GM12878 (cell line): ENCODE data around the gene ZNF331. TPM values are rescaled to one million over a fixed set of nuclear protein-coding genes. Genes with fewer than 3 reads are reported as not detected.

ENCODE experiments used
- ATAC-seq: fragments of 200-7000 bp; cut with Tn5 transposase; 3 replicates; pipeline ENCODE4 v1.9.1; 2020; ENCODE audit warnings: mild to moderate bottlenecking, moderate library complexity
- BruUV-seq: library from RNA; stranded (reverse); fragments of 400-500 nt; replicated peaks from 2 replicates; lab custom pipeline; 2021; lab: Mats Ljungman, UMichigan
- CTCF ChIA-PET: fragments of 300-600 bp; sonication (Branson Sonifier 250); formaldehyde crosslinking; extraction: SDS; loops from one replicate; lab custom pipeline; 2021; ENCODE audit warnings: inconsistent platforms; lab: Yijun Ruan, JAX
- POLR2A ChIA-PET: fragments of 350-600 bp; formaldehyde crosslinking; extraction: SDS; loops from one replicate; lab custom pipeline; 2021; ENCODE audit warnings: inconsistent platforms; lab: Charles Lee
- RAD21 ChIA-PET: fragments of 300-600 bp; sonication (Branson Sonifier 250); formaldehyde crosslinking; loops from one replicate; lab custom pipeline; 2023; ENCODE audit warnings: antibody characterized with exemption; ENCODE audit not compliant: unreplicated experiment; lab: Charles Lee
- SMC1A ChIA-PET: fragments of 300-600 bp; sonication (Branson Sonifier 250); formaldehyde crosslinking; loops from one replicate; lab custom pipeline; 2023; ENCODE audit not compliant: unreplicated experiment, uncharacterized antibody; lab: Charles Lee
- DNase-seq: peaks from one replicate; pipeline ENCODE4 v3.0.0-alpha.2; 2011; ENCODE audit warnings: low read depth, low spot score
- FAIRE-seq: peaks from 3 replicates; lab custom pipeline; 2011; peaks lifted over from hg19 to GRCh38; lab: Jason Lieb, UNC
- H2AFZ ChIP-seq: 2 replicates; pipeline ENCODE4 v1.6.0; 2011; ENCODE audit warnings: low read depth, low read length, control low read depth; ENCODE audit not compliant: control insufficient read depth
- H3K27ac ChIP-seq: 2 replicates; pipeline ENCODE4 v1.5.1; 2011; ENCODE audit warnings: control low read depth; ENCODE audit not compliant: control insufficient read depth, insufficient read depth
- H3K27me3 ChIP-seq, 2 experiments: replicated peaks in 1 of 2; 2 replicates each; pipeline versions ENCODE4 v1.6.0 to v1.6.1; 2011; ENCODE audit warnings: low read length in 1 of 2; ENCODE audit not compliant: control insufficient read depth in 2 of 2, insufficient read depth in 2 of 2
- H3K36me3 ChIP-seq, 2 experiments: 2 replicates each; pipeline ENCODE4 v1.5.1; 2011; ENCODE audit warnings: low read length in 1 of 2; ENCODE audit not compliant: control insufficient read depth in 2 of 2, insufficient read depth in 2 of 2
- H3K4me1 ChIP-seq: 2 replicates; pipeline ENCODE4 v1.6.1; 2011; ENCODE audit warnings: mild to moderate bottlenecking, low read length, moderate library complexity, mixed read lengths; ENCODE audit not compliant: control insufficient read depth, insufficient read depth
- H3K4me2 ChIP-seq: 2 replicates; pipeline ENCODE4 v1.6.0; 2011; ENCODE audit warnings: control low read depth; ENCODE audit not compliant: control insufficient read depth, insufficient read depth
- H3K4me3 ChIP-seq: fragments of 200-600 bp; sonication (generic); 2 replicates; pipeline ENCODE4 v1.5.1; 2016
- H3K79me2 ChIP-seq: 2 replicates; pipeline ENCODE4 v1.6.0; 2011; ENCODE audit warnings: low read length; ENCODE audit not compliant: control insufficient read depth, insufficient read depth
- H3K9ac ChIP-seq: 2 replicates; pipeline ENCODE4 v1.8.0; 2011; ENCODE audit warnings: low read length, control low read depth, mixed read lengths; ENCODE audit not compliant: control insufficient read depth, insufficient read depth
- H3K9me3 ChIP-seq: replicated peaks from 3 replicates; pipeline ENCODE4 v1.5.1; 2011; ENCODE audit warnings: mild to moderate bottlenecking, low read length; ENCODE audit not compliant: control insufficient read depth, insufficient read depth
- H4K20me1 ChIP-seq: 2 replicates; pipeline ENCODE4 v1.6.0; 2011; ENCODE audit not compliant: control insufficient read depth, insufficient read depth
- CHD1 ChIP-seq: IDR thresholded peaks from 2 replicates; pipeline ENCODE4 v1.6.1; 2012; ENCODE audit warnings: low read depth, low read length, improper control_type of control experiment
- IRF5 ChIP-seq: fragments of 450-650 bp; IDR thresholded peaks from 2 replicates; pipeline ENCODE4 v1.6.1; 2017; ENCODE audit warnings: borderline replicate concordance
- MLLT1 ChIP-seq: fragments of 450-650 bp; IDR thresholded peaks from 2 replicates; pipeline ENCODE4 v1.6.1; 2016; ENCODE audit warnings: mild to moderate bottlenecking
- SUPT20H ChIP-seq: IDR thresholded peaks from 2 replicates; pipeline ENCODE4 v1.6.1; 2011; ENCODE audit warnings: low read depth, mild to moderate bottlenecking, low read length, moderate library complexity, borderline replicate concordance; ENCODE audit not compliant: control insufficient read depth
- ZNF274 ChIP-seq: IDR thresholded peaks from one replicate; pipeline ENCODE4 v1.8.0; 2011; ENCODE audit not compliant: insufficient read length, insufficient read depth
- ZNF384 ChIP-seq: IDR thresholded peaks from 2 replicates; pipeline ENCODE4 v1.6.1; 2012; ENCODE audit warnings: low read depth, mild to moderate bottlenecking, low read length, improper control_type of control experiment, borderline replicate concordance
- WGBS: methylation state at CpG from one replicate; pipeline ENCODE4 v1.1.6; 2016; ENCODE audit warnings: low lambda C conversion rate; ENCODE audit not compliant: insufficient replicate concordance, insufficient coverage; ENCODE audit errors: missing lambda C conversion rate; 5-methylcytosine and 5-hydroxymethylcytosine counted together
- in situ Hi-C: fragments of 300-500 bp; cut with MboI; formaldehyde crosslinking; loops from 9 replicates; pipeline ENCODE4 v1.14.3; 2018; ENCODE audit warnings: mixed read lengths
- intact Hi-C: fragments of 100-400 bp; cut with micrococcal nuclease; formaldehyde crosslinking; loops from one replicate; pipeline ENCODE4 v1.14.2; 2022; ENCODE audit not compliant: unreplicated experiment
- polyA plus RNA-seq, 11 experiments: library from polyadenylated mRNA; depleted of rRNA in 4 of 11; unstranded in 6 of 11; stranded (reverse) in 5 of 11; fragments of >200 nt; fragmentation: Nextera tagmentation in 4 of 11; fragmentation: Illumina TruSeq in 1 of 11; extraction: Ambion mirVana in 4 of 11; extraction: Trizol in 1 of 11; gene quantifications; 1 replicate in 1 of 11; 2 replicates in 10 of 11; pipeline versions ENCODE4 v1.2.1 to v1.2.3, GENCODE V29; 2011 to 2016; ENCODE audit warnings: inconsistent platforms in 2 of 11, missing spikeins in 2 of 11, low read depth in 1 of 11
- total RNA-seq, 4 experiments: library from RNA; depleted of rRNA in 3 of 4; stranded (reverse); fragments of >200 nt in 3 of 4; fragmentation: Illumina TruSeq in 1 of 4; extraction: Trizol in 1 of 4; gene quantifications; 2 replicates each; pipeline versions ENCODE4 v1.2.1 to v1.2.3, GENCODE V29; 2013 to 2021
- TF ChIP-seq, protein P1 (sequence below): fragments of 450-650 bp; IDR thresholded peaks from 2 replicates; pipeline ENCODE4 v1.6.1; 2017; ENCODE audit warnings: mild to moderate bottlenecking
- TF ChIP-seq, protein P2 (sequence below): IDR thresholded peaks from 2 replicates; pipeline ENCODE4 v1.6.1; 2012; ENCODE audit warnings: low read depth, low read length, improper control_type of control experiment

ZNF331 gene
- total and polyA plus RNA-seq, 10 of the 15 experiments (the other 5 are each of a cell fraction or from before 2014, with no cell fraction given), result 2.6 to 11.5 (median 5.3) TPM

GRCh38 chr19:53576941-53577653 lies 39.2 kb downstream of the ZNF331 start:
- H3K4me1 ChIP-seq, result no peaks in the 10 kb centered on the region
- H3K9ac ChIP-seq, result no peak overlapping the region
- H3K79me2 ChIP-seq, result no peaks in the 10 kb centered on the region
- no peaks in the 10 kb centered on the region for H4K20me1 ChIP-seq
- H3K4me3 ChIP-seq, result no peak overlapping the region
- FAIRE-seq, result no peak
- peaks cover 25% of the 10 kb centered on the region for H3K9me3 ChIP-seq
- no peak overlapping the region for H3K27ac ChIP-seq
- no peak for DNase-seq
- SMC1A ChIA-PET, result no interaction called here
- no peak for TF ChIP-seq CHD1
- TF ChIP-seq ZNF274, result peak; percentile 72
- in situ Hi-C loops, result no loop called here
- CTCF ChIA-PET, result no interaction called here
- RAD21 ChIA-PET, result no interaction called here
- peaks cover 5 to 9% of the 10 kb centered on the region in 2 experiments; a peak in 3 of 4 replicates for H3K36me3 ChIP-seq
- no peaks in the 10 kb centered on the region for H3K27me3 ChIP-seq
- H3K4me2 ChIP-seq, result no peak overlapping the region
- BruUV-seq, result TSS peak; percentile 58
- ATAC-seq, result no peak
- WGBS, result 76% methylated on average over 20 of the region's 20 CpGs
- POLR2A ChIA-PET, result no interaction called here
- no peak overlapping the region for H2AFZ ChIP-seq
- intact Hi-C loops, result no loop called here

DNA sequence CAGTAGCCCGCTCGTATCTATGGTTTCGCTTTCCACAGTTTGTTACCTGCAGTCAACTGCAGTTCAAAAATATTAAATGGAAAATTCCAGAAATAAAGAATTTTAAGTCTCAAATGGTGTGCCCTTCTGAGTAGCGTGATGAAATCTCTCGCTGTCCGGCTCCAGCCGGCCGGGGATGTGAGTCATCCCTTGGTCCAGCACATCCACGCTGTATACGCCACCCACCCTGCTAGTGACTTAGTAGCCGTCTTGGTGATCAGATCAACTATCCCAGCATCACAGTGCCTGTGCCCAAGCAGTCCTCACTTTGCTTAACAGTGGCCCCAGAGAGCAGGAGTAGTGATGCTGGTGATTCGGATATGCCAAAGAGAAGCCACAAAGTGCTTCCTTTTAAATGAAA lies 40.0 kb downstream of the ZNF331 start:
- Histone ChIP-seq H3K9ac (no peak overlapping the region), H3K4me1 (no peaks in the 10 kb centered on the region), H3K27ac (no peak overlapping the region), H3K27me3 (no peaks in the 10 kb centered on the region), H3K4me3 (no peak overlapping the region), H3K4me2 (no peak overlapping the region), H4K20me1 (no peaks in the 10 kb centered on the region), H2AFZ (no peak overlapping the region), H3K36me3 (peaks cover 5 to 9% of the 10 kb centered on the region in 2 experiments; a peak in 3 of 4 replicates), H3K9me3 (peaks cover 25% of the 10 kb centered on the region), H3K79me2 (no peaks in the 10 kb centered on the region)
- CTCF ChIA-PET, result no interaction called here
- RAD21 ChIA-PET, result no interaction called here
- SMC1A ChIA-PET, result no interaction called here
- no TSS peak for BruUV-seq
- 85% methylated on average over 12 of the region's 12 CpGs for WGBS
- DNase-seq (no peak), FAIRE-seq (no peak), ATAC-seq (no peak)
- POLR2A ChIA-PET, result no interaction called here
- intact Hi-C loops (no loop called here), in situ Hi-C loops (no loop called here)
- TF ChIP-seq ZNF384 (no peak), SUPT20H (no peak), MLLT1 (no peak), IRF5 (no peak)
- TF ChIP-seq, protein P1, sequence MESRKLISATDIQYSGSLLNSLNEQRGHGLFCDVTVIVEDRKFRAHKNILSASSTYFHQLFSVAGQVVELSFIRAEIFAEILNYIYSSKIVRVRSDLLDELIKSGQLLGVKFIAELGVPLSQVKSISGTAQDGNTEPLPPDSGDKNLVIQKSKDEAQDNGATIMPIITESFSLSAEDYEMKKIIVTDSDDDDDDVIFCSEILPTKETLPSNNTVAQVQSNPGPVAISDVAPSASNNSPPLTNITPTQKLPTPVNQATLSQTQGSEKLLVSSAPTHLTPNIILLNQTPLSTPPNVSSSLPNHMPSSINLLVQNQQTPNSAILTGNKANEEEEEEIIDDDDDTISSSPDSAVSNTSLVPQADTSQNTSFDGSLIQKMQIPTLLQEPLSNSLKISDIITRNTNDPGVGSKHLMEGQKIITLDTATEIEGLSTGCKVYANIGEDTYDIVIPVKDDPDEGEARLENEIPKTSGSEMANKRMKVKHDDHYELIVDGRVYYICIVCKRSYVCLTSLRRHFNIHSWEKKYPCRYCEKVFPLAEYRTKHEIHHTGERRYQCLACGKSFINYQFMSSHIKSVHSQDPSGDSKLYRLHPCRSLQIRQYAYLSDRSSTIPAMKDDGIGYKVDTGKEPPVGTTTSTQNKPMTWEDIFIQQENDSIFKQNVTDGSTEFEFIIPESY, result no peak
- TF ChIP-seq, protein P2, sequence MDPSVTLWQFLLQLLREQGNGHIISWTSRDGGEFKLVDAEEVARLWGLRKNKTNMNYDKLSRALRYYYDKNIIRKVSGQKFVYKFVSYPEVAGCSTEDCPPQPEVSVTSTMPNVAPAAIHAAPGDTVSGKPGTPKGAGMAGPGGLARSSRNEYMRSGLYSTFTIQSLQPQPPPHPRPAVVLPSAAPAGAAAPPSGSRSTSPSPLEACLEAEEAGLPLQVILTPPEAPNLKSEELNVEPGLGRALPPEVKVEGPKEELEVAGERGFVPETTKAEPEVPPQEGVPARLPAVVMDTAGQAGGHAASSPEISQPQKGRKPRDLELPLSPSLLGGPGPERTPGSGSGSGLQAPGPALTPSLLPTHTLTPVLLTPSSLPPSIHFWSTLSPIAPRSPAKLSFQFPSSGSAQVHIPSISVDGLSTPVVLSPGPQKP, result no peak
